Activated T-cell treated with anti-CD3 and anti-CD28 coated beads for 4 hours (primary cell): Measurements from ENCODE around the gene ADORA2A.
"Not testable (repeated sequence)": the region's sequence is repeated elsewhere in the genome, so short reads cannot be mapped to it uniquely, and the experiment has no call there.

Source experiments
- DNase-seq: peaks from one replicate; pipeline ENCODE4 v3.0.0-alpha.2; 2020

Gene ADORA2A

GRCh38 chr22:24455751-24456426 lies 28.5 kb downstream of the ADORA2A start:
- DNase-seq, result no peak

DNA sequence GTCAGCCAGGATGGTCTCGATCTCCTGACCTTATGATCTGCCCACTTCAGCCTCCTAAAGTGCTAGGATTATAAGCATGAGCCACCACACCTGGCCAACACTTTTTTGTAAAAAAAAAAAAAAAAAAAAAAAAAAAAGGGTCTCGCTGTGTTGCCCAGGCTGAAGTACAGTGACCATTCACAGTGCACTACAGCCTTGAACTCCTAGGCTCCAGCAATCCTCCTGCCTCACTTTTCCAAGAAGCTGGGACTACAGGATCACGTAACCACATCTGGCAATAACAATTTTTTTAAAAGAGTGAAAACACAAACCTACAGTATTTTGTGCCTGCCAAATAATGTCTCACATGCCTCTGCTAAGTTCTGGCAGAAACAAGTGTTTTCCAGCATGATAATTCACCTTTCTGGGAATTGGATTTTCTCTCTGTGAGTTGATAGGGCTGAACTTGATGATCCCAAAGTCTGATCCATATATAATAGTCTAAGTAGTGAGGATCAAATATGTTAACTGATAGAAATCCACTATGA lies 30.6 kb downstream of the ADORA2A start:
- no peak for DNase-seq

GRCh38 chr22:24459911-24460310 lies 32.5 kb downstream of the ADORA2A start:
- DNase-seq, result no peak

DNA sequence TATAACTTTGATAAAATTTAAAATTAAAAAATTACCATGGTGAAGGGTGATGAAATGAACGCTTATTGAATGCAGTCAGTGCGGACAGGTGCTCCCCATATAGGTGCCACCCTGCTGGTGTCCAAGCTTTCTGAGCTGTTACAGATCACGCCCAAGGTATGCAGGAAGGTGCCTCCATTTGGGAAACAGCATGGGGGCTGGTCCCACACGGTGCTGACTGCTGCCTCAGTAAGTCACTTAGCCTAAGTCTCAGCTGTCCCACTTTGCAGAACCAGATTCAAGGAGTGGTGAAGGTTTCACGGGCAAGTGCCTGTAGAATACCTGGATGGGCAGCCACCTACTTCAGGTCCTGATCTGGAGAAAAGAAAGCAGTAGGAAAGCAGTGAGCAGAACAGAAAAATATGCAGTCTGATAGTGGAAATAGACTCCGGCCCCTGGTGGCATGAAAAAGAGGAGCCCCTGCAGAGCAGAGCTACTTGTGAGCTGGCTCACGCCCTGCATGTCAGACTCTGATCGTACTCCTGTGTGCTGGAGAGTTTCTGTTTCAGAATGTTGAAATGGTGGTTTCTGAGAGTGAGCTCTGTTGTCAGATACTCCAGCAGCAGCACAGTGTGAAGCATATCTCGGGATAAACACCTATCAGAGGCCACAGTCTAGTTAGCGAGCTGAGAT lies 33.2 kb downstream of the ADORA2A start:
- DNase-seq, result no peak

DNA sequence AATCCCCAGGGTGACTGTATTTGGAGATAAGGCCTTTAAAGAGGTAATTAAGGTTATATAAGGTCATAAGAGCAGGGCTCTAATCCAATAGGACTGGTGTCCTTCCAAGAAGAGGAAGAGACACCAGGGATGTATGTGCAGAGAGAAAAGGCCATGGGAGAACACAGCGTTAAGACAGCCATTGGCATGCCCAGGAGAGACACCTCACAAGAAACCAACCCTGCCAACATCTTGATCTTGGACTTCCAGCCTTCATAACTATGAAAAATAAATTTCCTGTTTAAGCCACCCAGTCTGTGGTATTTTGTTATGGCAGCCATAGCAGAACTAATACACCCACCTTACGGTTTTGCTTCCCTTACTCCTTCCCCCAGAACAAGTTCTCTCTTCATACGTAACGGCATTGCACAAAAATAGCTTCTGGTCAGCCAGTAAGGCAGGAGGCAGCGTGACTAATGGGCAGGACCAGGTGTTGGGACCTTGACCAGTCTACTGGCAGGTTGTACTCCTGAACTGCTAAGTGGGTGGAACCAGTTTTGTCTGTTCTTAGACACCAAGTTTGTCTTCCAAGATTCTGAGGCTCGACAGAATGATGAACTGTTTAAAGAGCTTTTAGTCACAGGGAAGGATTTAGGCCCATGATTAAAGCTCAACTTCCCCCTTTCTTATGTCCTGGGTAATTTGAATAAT lies 35.8 kb downstream of the ADORA2A start:
- no peak for DNase-seq

GRCh38 chr22:24465566-24465965 lies 38.2 kb downstream of the ADORA2A start:
- no peak for DNase-seq

DNA sequence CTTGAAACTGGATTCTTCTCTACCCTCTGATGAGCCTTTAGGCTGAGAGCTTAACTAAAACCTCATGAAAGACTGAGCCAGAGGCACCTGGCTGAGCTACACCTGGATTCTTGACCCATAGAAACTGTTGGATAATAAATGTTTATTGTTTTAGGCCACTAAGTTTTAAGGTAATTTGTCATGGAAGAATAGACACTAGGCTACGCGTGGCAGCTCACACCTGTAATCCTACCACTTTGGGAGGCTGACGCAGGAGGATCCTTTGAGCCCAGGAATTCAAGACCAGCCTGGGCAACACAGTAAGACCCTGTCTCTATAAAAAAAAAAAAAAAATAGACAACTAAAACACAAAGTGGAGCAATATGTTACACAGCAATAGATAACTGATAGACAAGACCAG lies 38.6 kb downstream of the ADORA2A start:
- no peak for DNase-seq

GRCh38 chr22:24466716-24467328 lies 39.4 kb downstream of the ADORA2A start:
- DNase-seq, result no peak

DNA sequence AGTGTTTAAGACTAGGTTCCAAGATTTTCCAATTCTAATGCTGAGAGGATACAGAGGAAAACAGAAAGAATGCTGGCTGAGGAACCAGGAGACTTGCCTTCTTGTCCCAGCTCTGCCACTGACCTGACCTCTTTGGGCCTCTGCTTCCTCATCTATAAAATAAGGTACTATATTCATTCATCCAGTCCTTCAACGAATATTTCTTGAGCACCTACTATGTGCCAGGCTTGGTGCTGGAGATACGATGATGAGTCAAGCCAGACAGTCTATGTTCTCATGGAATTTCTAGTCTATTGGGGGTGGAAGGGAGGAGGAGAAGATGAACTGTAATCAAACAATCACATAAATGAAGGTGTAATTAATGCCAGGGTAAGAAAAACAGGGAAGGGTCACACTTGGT lies 39.9 kb downstream of the ADORA2A start:
- no peak for DNase-seq

DNA sequence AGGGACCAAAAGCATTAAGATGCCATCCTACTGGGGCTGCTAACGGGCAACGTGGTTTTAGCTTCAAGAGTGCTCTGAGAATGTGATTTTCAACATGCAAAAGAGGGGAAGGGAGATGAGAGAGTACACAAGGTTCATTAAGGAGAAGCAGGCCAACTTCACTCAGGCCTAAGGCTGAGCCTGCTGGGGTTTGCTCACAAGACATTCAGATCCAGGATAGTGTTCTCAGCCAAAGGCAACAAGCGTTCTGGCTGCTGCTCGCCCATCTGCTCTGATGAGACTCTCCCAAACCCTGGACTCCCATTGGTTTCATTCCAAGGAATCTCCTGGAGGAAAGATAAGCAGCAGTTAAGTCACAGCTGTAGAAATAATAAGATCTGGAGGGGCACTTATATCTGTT lies 44.2 kb downstream of the ADORA2A start:
- no peak for DNase-seq

DNA sequence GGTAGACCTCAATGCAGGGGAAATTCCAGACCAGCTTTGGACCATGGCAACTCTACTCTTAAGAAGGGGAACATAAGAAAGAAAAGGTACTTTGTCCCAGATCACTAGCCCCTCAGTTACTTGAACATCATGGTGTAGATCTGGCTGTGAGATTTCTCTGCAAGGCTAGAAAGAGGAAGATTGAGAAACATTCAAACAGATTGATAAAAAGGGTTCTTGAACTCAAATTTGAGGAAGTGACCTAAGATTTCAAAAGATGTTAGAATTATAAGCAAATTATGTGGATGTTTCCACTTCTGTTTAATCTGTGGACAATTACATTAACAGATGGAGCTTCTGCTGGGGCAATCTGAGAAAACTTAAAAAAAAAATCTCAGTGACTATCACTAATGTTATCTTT lies 45.9 kb downstream of the ADORA2A start:
- DNase-seq, result no peak

DNA sequence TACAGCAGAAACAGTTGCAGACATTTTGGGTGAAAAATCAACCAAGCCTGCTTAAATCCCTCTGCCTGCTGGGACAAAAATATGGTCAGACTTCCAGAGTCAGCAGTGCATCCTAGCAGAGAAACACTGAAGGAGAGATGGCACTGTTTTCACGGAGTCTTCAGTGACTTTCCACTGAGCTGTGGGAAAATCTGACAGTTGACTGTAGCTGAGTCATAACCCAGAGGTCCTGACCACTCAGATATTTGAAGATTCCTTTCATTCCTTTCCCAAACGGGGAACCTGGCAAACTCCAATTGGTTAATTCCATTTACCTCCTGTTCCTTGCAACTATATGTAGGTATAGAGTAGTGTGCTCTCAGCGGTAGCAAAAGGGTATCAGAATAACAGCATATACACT lies 46.8 kb downstream of the ADORA2A start:
- DNase-seq, result no peak

- no peak for DNase-seq
These were observed 47.4 kb downstream of the ADORA2A start for GRCh38 chr22:24474649-24475255.

DNA sequence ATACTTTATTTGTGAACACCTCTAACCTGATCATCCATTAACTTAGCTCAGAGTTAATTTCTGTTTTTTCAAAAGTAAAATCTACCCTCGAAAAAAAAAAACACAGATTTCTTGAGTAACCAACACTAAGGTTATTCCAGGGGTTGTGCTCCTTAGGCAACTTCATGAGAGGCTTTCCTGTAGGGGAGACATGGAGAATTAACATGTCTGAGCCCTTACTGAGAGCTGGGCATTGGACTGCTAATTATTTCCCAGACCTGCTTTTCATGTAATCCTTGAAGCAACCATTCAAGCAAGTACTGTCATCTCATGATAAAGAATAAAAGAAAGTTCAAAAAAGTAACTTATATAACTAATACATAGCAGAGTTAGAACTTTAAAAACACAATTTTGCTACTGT lies 54.2 kb downstream of the ADORA2A start:
- no peak for DNase-seq

DNA sequence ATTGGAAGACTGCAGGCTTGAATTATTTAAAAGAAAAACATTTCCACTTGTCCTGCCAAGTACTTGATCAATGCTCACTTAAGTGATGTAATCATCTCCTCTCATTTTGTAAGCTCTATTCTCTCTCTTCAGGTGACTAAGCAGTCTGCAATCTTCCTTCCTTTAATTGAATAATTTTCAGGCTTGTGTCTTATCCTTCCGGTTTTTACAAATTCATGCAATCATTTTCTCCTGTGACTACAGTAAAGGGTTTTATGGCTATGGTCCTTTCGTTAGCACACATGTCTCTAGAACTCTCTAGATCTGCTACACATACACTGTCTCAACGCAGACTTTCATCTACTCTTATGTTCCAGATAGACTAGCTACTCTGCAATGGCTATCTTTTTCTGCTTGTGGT lies 55.2 kb downstream of the ADORA2A start:
- no peak for DNase-seq

DNA sequence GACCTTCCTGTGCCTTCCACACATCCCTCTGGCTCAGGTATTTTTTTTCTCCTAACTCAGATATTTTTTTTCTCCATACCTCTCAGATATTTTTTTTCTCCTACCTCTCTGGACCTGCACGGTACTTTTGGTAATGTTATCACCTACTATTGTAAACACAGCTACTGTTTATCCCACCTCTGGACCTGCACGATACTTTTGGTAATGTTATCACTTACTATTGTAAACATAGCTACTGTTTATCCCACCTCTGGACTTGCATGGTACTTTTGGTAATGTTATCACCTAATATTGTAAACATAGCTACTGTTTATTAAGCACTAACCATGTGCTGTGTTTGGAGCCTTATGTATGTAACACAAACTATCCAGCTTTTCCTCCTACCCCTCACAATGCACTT lies 55.6 kb downstream of the ADORA2A start:
- no peak for DNase-seq

GRCh38 chr22:24483976-24484545 lies 56.7 kb downstream of the ADORA2A start:
- DNase-seq, result no peak

- DNase-seq, result no peak
These were observed 57.8 kb downstream of the ADORA2A start for GRCh38 chr22:24485170-24485569.

- DNase-seq, result no peak
These were observed 58.2 kb downstream of the ADORA2A start for GRCh38 chr22:24485608-24486007.

- no peak for DNase-seq
These were observed 59.1 kb downstream of the ADORA2A start for GRCh38 chr22:24486501-24486921.

DNA sequence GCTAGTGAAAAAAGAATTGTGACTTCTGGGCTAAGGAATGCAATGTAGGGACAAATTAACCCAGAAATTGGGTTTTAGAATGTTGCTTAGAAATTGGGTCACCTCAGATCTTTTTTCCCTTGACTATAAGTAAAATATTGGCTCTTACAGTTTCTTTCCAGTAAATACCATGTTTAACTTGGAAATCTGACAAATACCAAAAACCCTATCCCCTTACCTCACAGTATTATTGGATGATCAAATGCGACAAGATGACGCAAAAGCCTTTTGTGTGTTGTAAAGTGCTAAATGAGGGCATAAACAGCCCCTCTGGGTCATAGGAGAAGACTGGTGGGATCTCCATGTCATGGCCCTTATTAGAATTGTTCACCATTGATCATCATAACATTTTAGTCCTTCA lies 61.6 kb downstream of the ADORA2A start:
- DNase-seq, result no peak

- not testable (repeated sequence) for DNase-seq
These were observed 62.0 kb downstream of the ADORA2A start for GRCh38 chr22:24489434-24489833.
